RWPE1 (cell line): ENCODE measurements around the gene HK3.
A peak's percentile ranks its signal among the peaks of the same experiment; 100 is the strongest.

Experiments used
- CTCF ChIA-PET: fragments of 350-600 bp; sonication (Branson Sonifier 250); formaldehyde crosslinking; extraction: SDS; loops from one replicate; lab custom pipeline; 2021; lab: Yijun Ruan, JAX
- POLR2A ChIA-PET: fragments of 400-600 bp; formaldehyde crosslinking; extraction: SDS; loops from one replicate; lab custom pipeline; 2020; ENCODE audit warnings: antibody characterized with exemption; ENCODE audit not compliant: low non-redundant PET; lab: Yijun Ruan, JAX
- DNase-seq: peaks from one replicate; pipeline ENCODE4 v3.0.0; 2012; ENCODE audit warnings: low spot score
- H3K27ac ChIP-seq: fragments of 450-650 bp; 2 replicates; pipeline ENCODE4 v1.5.1; 2017
- CTCF ChIP-seq: fragments of 450-650 bp; conservative IDR thresholded peaks from 2 replicates; pipeline ENCODE4 v1.5.1; 2017; ENCODE audit warnings: low read depth, mild to moderate bottlenecking

HK3 gene

DNA sequence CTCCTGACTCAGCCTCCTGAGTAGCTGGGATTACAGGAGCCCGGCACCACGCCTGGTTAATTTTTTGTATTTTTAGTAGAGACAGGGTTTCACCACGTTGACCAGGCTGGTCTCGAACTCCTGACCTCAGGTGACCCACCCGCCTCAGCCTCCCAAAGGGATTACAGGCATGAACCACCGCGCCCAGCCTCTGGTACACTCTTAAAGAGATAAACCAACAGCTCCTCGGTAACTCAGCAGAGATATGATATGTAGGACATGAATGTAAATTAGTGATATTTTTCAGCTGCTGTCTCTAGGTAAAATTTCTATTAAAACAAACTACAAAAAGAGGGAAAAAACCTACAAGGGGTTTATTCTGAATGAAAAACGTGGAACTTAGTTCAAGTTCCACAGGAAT lies 42.8 kb upstream of the HK3 start:
- CTCF ChIA-PET: interaction anchor here (0.5 to 1.5 kb wide), 3 partner anchors 32 to 284 kb away, joined by 5 to 6 read pairs (median 6); no protein-coding TSS in a partner anchor
- no peak for TF ChIP-seq CTCF

DNA sequence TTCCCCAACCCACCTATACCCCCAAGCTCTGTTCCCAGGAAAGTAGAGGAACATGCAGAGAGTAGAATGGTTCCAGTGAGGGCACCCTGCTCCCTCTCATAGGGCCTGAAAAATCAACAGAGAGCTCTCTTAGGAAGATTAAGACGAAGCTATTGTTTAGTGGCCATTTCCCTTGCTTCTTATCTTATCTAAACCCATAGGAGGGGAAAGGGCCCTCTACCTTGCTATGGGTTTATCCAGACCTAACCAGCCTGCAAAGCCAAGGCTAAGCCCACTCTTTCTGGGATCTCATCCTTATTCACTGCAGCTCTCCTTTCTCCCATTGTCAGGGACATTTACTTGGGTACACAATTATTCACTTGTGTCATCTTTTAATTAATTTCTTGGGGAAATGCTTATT lies 39.3 kb upstream of the HK3 start:
- POLR2A ChIA-PET: no interaction called here

More for the DNA sequence above, 42.8 kb upstream of the HK3 start:
- no peak overlapping the region for H3K27ac ChIP-seq
- no peak for DNase-seq
- POLR2A ChIA-PET: no interaction called here

DNA sequence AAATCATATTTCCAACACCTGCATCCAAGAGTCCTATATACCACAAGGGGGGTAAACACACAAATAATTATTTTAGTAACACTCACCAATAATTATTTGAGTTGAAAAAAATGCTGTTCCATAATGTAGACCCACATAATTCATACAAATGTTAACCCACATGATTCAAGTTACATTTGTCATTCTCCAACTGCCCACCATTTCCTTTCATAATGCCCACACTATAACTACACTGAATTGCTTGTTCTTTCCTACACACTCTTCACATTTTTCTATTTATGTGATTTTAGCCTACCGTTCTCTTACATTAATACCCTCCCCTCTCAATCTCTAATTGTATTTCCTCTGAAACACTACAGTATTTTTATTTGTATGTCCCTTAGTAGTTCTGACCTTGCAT lies 35.9 kb upstream of the HK3 start:
- ChIA-PET CTCF (no interaction called here), POLR2A (no interaction called here)
- DNase-seq: no peak
- TF ChIP-seq CTCF: no peak
- H3K27ac ChIP-seq: no peak overlapping the region

More for the DNA sequence above, 39.3 kb upstream of the HK3 start:
- CTCF ChIA-PET: interaction anchor here (0.6 to 1.2 kb wide), 2 partner anchors 20 to 332 kb away, joined by 3 read pairs; no protein-coding TSS in a partner anchor
- no peak for TF ChIP-seq CTCF
- DNase-seq: no peak
- H3K27ac ChIP-seq: no peak overlapping the region

DNA sequence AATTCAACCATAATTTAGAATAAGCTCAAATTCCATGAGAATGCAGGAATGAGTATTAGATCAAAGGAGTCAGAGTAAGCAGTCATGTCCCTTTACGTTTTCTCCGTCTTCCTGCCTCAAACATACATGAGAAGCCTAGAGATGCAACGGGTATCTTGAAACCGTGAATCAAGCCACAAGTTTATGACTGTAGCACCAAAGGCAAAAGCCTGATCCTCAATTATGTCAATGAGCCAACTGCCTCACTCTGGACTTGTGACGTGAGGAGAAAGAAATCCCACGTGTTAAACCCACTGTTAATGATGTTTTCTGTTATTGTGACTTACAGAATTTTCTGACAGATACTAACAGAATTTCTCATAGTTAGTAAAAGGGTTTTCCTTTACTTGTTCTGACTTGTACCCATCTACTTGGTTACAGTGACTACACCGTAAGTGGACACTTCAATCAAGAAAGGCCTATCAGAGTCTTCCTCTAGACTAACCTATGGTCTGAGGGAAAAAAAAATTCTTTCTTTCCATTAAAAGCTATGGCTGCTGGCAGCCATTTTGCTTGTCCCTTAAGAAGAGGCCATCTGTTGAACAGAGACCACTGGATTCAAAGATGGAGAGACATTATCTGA lies 35.3 kb upstream of the HK3 start:
- no peak overlapping the region for H3K27ac ChIP-seq
- DNase-seq: peak; percentile 13
- ChIA-PET POLR2A (no interaction called here), CTCF (no interaction called here)
- no peak for TF ChIP-seq CTCF

GRCh38 chr5:176929654-176930053 lies 30.5 kb upstream of the HK3 start:
- ChIA-PET CTCF (interaction anchor here (1.0 kb wide), 1 partner anchor 269 kb away, joined by 4 read pairs; no protein-coding TSS in a partner anchor), POLR2A (no interaction called here)
- TF ChIP-seq CTCF: no peak
- no peak for DNase-seq
- H3K27ac ChIP-seq: no peak overlapping the region

GRCh38 chr5:176927562-176927961 lies 28.4 kb upstream of the HK3 start:
- no peak overlapping the region for H3K27ac ChIP-seq
- TF ChIP-seq CTCF: no peak
- CTCF ChIA-PET: no interaction called here
- no peak for DNase-seq
- POLR2A ChIA-PET: interaction anchor here (0.6 kb wide), 1 partner anchor 46 kb away, joined by 4 read pairs; no protein-coding TSS in a partner anchor
